ENCODE results near the gene COQ10A.

COQ10A gene

DNA sequence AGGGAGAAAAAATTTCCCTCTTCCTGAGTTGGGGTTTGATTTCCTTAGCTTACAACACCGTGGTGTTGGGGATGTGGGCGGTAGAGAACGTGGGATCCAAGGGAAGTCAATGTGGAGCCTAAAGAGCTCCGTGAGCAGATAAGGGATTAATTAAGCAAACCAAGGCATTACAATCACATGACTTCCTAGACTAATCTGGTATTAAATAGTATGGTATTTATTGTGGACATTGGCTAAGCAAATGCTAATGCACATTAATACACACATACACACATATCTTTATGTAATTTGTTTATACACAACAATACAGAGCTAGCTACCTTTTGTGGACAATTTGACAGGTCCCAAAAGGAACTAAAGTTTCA, 44.2 kb upstream of the COQ10A start:
- ChIA-PET POLR2A (interaction anchor here (1.0 to 3.2 kb wide), 28 partner anchors 9 to 392 kb away, joined by 3 to 70 read pairs (median 8); partner anchors contain the start of genes ANKRD52, COQ10A, ERBB3 and ESYT1), CTCF (interaction anchor here (0.7 to 3.3 kb wide), 9 partner anchors 14 to 195 kb away, joined by 3 to 28 read pairs (median 7); partner anchors contain the start of genes ANKRD52 and SMARCC2)
- no peak for DNase-seq (ENCODE audit: extremely low spot score)
- TF ChIP-seq SUZ12 (IDR thresholded peaks at IDR 0.05) (no peak), L3MBTL2 (conservative IDR thresholded peaks at IDR 0.05) (no peak), NFRKB (IDR thresholded peaks at IDR 0.05) (no peak), SP1 (IDR thresholded peaks at IDR 0.05) (no peak), ELF4 (IDR thresholded peaks at IDR 0.05) (no peak), FOXA1 (IDR thresholded peaks at IDR 0.05) (no peak), ZNF384 (IDR thresholded peaks at IDR 0.05) (no peak), TARDBP (IDR thresholded peaks at IDR 0.05) (no peak), FOXK2 (IDR thresholded peaks at IDR 0.05) (no peak), PKNOX1 (IDR thresholded peaks at IDR 0.05) (no peak)

GRCh38 chr12:56223571-56224101, 43.1 kb upstream of the COQ10A start:
- ChIA-PET CTCF (no interaction called here), POLR2A (interaction anchor here (2.4 kb wide), 1 partner anchor 105 kb away, joined by 37 read pairs; the partner anchor contains the start of gene ZC3H10)
- DNase-seq (ENCODE audit: extremely low spot score), result no peak
- TF ChIP-seq FOXA1 (IDR thresholded peaks at IDR 0.05), result no peak

GRCh38 chr12:56224102-56224701, 42.5 kb upstream of the COQ10A start, which contains the start of gene NABP2:
Gene NABP2 (plus strand): TSS chr12:56224342. CDS start chr12:56224857, 515 bp downstream.
- ChIA-PET CTCF (no interaction called here), POLR2A (no interaction called here)

GRCh38 chr12:56224954-56225353, 41.8 kb upstream of the COQ10A start:
- no peak for DNase-seq (ENCODE audit: extremely low spot score)
- POLR2A ChIA-PET, result interaction anchor here (1.6 kb wide), 1 partner anchor 41 kb away, joined by 3 read pairs; the partner anchor contains the start of gene COQ10A
- CTCF ChIA-PET, result interaction anchor here (1.2 kb wide), 1 partner anchor 35 kb away, joined by 3 read pairs; the partner anchor contains the start of gene SMARCC2
- TF ChIP-seq CTBP1 (IDR thresholded peaks at IDR 0.05; ENCODE audit: borderline replicate concordance) (no peak), ZNF384 (IDR thresholded peaks at IDR 0.05) (no peak), TARDBP (IDR thresholded peaks at IDR 0.05) (no peak), SP1 (IDR thresholded peaks at IDR 0.05) (no peak), L3MBTL2 (conservative IDR thresholded peaks at IDR 0.05) (no peak), FOXM1 (IDR thresholded peaks at IDR 0.05; ENCODE audit: borderline replicate concordance) (no peak), SUZ12 (IDR thresholded peaks at IDR 0.05) (no peak), ELF4 (IDR thresholded peaks at IDR 0.05) (no peak), LEF1 (IDR thresholded peaks at IDR 0.05; ENCODE audit: borderline replicate concordance) (no peak), PKNOX1 (IDR thresholded peaks at IDR 0.05) (no peak), BHLHE40 (IDR thresholded peaks at IDR 0.05; ENCODE audit: borderline replicate concordance) (no peak)

More at GRCh38 chr12:56224102-56224701, 42.5 kb upstream of the COQ10A start, which contains the start of gene NABP2:
- no peak for TF ChIP-seq BHLHE40 (IDR thresholded peaks at IDR 0.05; ENCODE audit: borderline replicate concordance)
- peak; percentile 90 for TF ChIP-seq L3MBTL2 (conservative IDR thresholded peaks at IDR 0.05)
- peak; percentile 84 for TF ChIP-seq ELF4 (IDR thresholded peaks at IDR 0.05)
- DNase-seq (ENCODE audit: extremely low spot score), result peak; percentile 95

DNA sequence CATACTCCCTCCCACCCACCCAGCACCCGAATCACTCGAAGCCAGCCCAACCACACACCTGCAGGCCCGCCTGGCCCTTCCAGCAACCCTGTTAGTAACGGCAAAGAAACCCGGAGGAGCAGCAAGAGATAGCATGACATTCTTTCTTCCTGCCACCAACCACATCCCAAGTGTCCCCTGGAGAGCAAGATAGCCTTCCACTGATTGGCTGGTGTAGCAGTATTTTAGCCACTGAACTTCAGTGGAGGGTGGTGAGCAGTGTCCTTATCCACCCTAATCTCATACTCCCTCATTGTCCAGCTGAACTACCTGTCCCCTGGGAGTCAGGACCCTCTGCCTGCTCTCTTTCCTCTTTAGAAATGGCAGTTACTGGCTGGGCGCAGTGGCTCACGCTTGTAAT, 37.7 kb upstream of the COQ10A start:
- POLR2A ChIA-PET, result no interaction called here

DNA sequence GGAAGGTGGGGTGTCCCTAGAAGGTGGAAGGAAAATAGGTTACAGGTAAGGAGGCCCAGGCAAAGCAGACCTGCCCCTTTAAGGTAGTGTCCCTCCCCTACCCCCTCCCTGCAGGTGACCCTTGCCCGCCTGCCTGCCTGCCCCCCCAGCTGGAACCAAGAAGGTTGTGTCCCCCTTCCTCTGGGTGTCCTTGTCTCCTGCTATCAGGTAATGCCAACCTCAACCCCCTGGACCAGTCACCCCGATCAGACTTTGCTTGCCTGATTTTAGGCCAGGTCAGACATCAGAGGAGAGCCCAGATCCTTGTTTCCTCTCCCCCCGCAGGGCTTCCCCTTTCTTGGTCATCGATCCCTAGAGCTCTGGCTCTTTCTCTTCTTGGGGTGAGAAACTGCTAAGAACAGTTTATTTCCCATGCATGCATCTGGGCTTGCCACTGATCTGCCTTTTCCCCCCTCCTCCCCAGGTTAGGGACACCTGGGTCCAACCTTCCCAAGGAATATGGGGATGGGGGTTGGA, 36.8 kb upstream of the COQ10A start, which contains the start of gene SLC39A5:
Gene SLC39A5, plus strand, starts transcription at position 136 of the 516 bp plus-strand sequence. CDS start 1,224 bp downstream, outside the sequence.
- DNase-seq (ENCODE audit: extremely low spot score), result no peak
- ChIA-PET CTCF (no interaction called here), POLR2A (interaction anchor here (3.0 kb wide), 1 partner anchor 8 kb away, joined by 18 read pairs; the partner anchor contains the start of gene RNF41)
- no peak for TF ChIP-seq PKNOX1 (IDR thresholded peaks at IDR 0.05)

More for the DNA sequence above, 37.7 kb upstream of the COQ10A start:
- DNase-seq (ENCODE audit: extremely low spot score), result no peak
- CTCF ChIA-PET, result no interaction called here
- no peak for TF ChIP-seq ELF4 (IDR thresholded peaks at IDR 0.05)
- no peak for TF ChIP-seq SUZ12 (IDR thresholded peaks at IDR 0.05)
- no peak for TF ChIP-seq HDGF (IDR thresholded peaks at IDR 0.05; ENCODE audit: borderline replicate concordance)
- no peak for TF ChIP-seq NFRKB (IDR thresholded peaks at IDR 0.05)
- no peak for TF ChIP-seq L3MBTL2 (conservative IDR thresholded peaks at IDR 0.05)
- TF ChIP-seq PKNOX1 (IDR thresholded peaks at IDR 0.05), result no peak
- TF ChIP-seq SP1 (IDR thresholded peaks at IDR 0.05), result no peak
- TF ChIP-seq FOXM1 (IDR thresholded peaks at IDR 0.05; ENCODE audit: borderline replicate concordance), result no peak
- no peak for TF ChIP-seq LEF1 (IDR thresholded peaks at IDR 0.05; ENCODE audit: borderline replicate concordance)
- no peak for TF ChIP-seq TARDBP (IDR thresholded peaks at IDR 0.05)
- no peak for TF ChIP-seq FOXK2 (IDR thresholded peaks at IDR 0.05)
- TF ChIP-seq FOXA1 (IDR thresholded peaks at IDR 0.05), result no peak
- no peak for TF ChIP-seq ARNT (IDR thresholded peaks at IDR 0.05)
- TF ChIP-seq CTBP1 (IDR thresholded peaks at IDR 0.05; ENCODE audit: borderline replicate concordance), result no peak
- TF ChIP-seq BHLHE40 (IDR thresholded peaks at IDR 0.05; ENCODE audit: borderline replicate concordance), result no peak
